OCI-LY3 (cell line): ENCODE measurements around the gene PYCR2.

ENCODE experiments used
- H2AFZ ChIP-seq: fragments of 200-600, 300-600 bp; shearing (Covaris generic); 2 replicates; pipeline ENCODE4 v1.6.0; 2014; ENCODE audit warnings: antibody characterized with exemption, low read depth, low read length
- H3K27ac ChIP-seq: fragments of 200-600, 300-600 bp; sonication (generic); 2 replicates; pipeline ENCODE4 v1.5.1; 2014; ENCODE audit warnings: mild to moderate bottlenecking, low read length, moderate library complexity, mixed read lengths
- H3K27me3 ChIP-seq: fragments of 200-600, 300-600 bp; sonication (generic); 2 replicates; pipeline ENCODE4 v1.6.1; 2014; ENCODE audit warnings: low read depth, low read length, mixed read lengths
- H3K36me3 ChIP-seq: fragments of 200-600, 300-600 bp; sonication (generic); replicated peaks from 2 replicates; pipeline ENCODE3; 2014; ENCODE audit warnings: low read depth, low read length, mixed read lengths
- H3K4me1 ChIP-seq: fragments of 300-600, 200-600 bp; sonication (generic); 2 replicates; pipeline ENCODE4 v1.6.1; 2014; ENCODE audit warnings: low read length, mixed read lengths
- H3K4me2 ChIP-seq: fragments of 200-600, 300-600 bp; sonication (generic); 2 replicates; pipeline ENCODE4 v1.6.1; 2014; ENCODE audit warnings: low read length, mixed read lengths
- H3K4me3 ChIP-seq: fragments of 300-600, 200-600 bp; sonication (generic); 2 replicates; pipeline ENCODE4 v1.5.1; 2014; ENCODE audit warnings: antibody characterized with exemption, mild to moderate bottlenecking, low read length, moderate library complexity
- H3K79me2 ChIP-seq: fragments of 300-600, 200-600 bp; shearing (Covaris generic); 2 replicates; pipeline ENCODE4 v1.6.1; 2014; ENCODE audit warnings: mild to moderate bottlenecking, low read length, mixed read lengths
- H3K9ac ChIP-seq: fragments of 300-600, 200-600 bp; shearing (Covaris generic); 2 replicates; pipeline ENCODE4 v1.6.0; 2014; ENCODE audit warnings: mild to moderate bottlenecking, low read length, moderate library complexity
- H3K9me3 ChIP-seq: fragments of 200-600, 300-600 bp; shearing (Covaris generic); 2 replicates; pipeline ENCODE4 v1.6.1; 2014; ENCODE audit warnings: low read length, mixed read lengths; ENCODE audit not compliant: insufficient read depth
- H4K20me1 ChIP-seq: fragments of 200-600, 300-600 bp; sonication (generic); 2 replicates; pipeline ENCODE4 v1.6.1; 2016; ENCODE audit warnings: low read length, mixed read lengths; ENCODE audit not compliant: insufficient read depth
- EZH2phosphoT487 ChIP-seq: fragments of 200-600 bp; shearing (Covaris generic); IDR thresholded peaks from 2 replicates; pipeline ENCODE4 v1.6.1; 2018; ENCODE audit warnings: antibody characterized with exemption, mixed run types, low read depth
- TF ChIP-seq, protein P1 (sequence below): fragments of 200-600, 300-600 bp; sonication (generic); IDR thresholded peaks from 2 replicates; pipeline ENCODE4 v1.5.1; 2014; ENCODE audit warnings: antibody characterized with exemption, low read length, low read depth

Gene PYCR2

GRCh38 chr1:225958041-225958440, 34.0 kb upstream of the PYCR2 start:
- Histone ChIP-seq H3K27ac (no peak overlapping the region), H3K27me3 (peaks cover 18% of the 10 kb centered on the region; the same call in 1 of the 2 replicates), H2AFZ (no peak overlapping the region), H3K79me2 (no peaks in the 10 kb centered on the region), H4K20me1 (no peaks in the 10 kb centered on the region), H3K9me3 (no peaks in the 10 kb centered on the region), H3K4me3 (no peak overlapping the region), H3K36me3 (no peaks in the 10 kb centered on the region), H3K9ac (no peak overlapping the region), H3K4me2 (no peak overlapping the region), H3K4me1 (no peaks in the 10 kb centered on the region; the same call in 1 of the 2 replicates)
- no peak for TF ChIP-seq EZH2phosphoT487
- TF ChIP-seq, protein P1, sequence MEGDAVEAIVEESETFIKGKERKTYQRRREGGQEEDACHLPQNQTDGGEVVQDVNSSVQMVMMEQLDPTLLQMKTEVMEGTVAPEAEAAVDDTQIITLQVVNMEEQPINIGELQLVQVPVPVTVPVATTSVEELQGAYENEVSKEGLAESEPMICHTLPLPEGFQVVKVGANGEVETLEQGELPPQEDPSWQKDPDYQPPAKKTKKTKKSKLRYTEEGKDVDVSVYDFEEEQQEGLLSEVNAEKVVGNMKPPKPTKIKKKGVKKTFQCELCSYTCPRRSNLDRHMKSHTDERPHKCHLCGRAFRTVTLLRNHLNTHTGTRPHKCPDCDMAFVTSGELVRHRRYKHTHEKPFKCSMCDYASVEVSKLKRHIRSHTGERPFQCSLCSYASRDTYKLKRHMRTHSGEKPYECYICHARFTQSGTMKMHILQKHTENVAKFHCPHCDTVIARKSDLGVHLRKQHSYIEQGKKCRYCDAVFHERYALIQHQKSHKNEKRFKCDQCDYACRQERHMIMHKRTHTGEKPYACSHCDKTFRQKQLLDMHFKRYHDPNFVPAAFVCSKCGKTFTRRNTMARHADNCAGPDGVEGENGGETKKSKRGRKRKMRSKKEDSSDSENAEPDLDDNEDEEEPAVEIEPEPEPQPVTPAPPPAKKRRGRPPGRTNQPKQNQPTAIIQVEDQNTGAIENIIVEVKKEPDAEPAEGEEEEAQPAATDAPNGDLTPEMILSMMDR: no peak

DNA sequence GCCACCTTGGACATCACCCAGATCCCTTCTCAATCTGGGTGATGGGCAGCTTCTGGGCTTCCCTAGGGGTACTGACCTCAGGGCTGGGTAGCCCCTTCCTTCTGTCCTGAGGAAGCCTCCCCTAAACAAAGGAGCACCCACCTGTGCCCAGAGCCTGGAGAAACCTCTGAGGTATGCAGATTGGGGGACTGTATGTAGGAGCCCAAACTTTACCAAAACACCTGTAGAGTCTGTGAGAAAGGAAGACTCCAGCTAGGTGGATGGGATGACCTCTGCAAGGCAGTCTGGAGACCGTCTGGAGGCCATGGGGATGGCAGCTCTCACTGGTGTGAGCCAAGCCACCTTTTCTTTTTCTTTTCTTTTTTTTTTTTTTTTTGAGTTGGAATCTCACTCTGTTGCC, 30.7 kb upstream of the PYCR2 start:
- no peak overlapping the region for H3K27ac ChIP-seq
- H4K20me1 ChIP-seq: no peaks in the 10 kb centered on the region
- H2AFZ ChIP-seq: no peak overlapping the region
- H3K9me3 ChIP-seq: no peaks in the 10 kb centered on the region
- H3K4me1 ChIP-seq: no peaks in the 10 kb centered on the region
- no peak overlapping the region for H3K4me2 ChIP-seq
- H3K27me3 ChIP-seq: peaks cover 22% of the 10 kb centered on the region; the same call in 1 of the 2 replicates
- H3K9ac ChIP-seq: no peak overlapping the region
- H3K36me3 ChIP-seq: no peaks in the 10 kb centered on the region
- no peak overlapping the region for H3K4me3 ChIP-seq
- no peaks in the 10 kb centered on the region for H3K79me2 ChIP-seq
- TF ChIP-seq, protein P1: no peak
- TF ChIP-seq EZH2phosphoT487: no peak

- Histone ChIP-seq H3K4me1 (no peaks in the 10 kb centered on the region), H3K9me3 (no peaks in the 10 kb centered on the region), H3K27ac (no peak overlapping the region), H3K27me3 (peaks cover 32% of the 10 kb centered on the region), H3K4me3 (no peak overlapping the region), H3K4me2 (no peak overlapping the region), H3K9ac (no peak overlapping the region), H2AFZ (no peak overlapping the region), H3K79me2 (no peaks in the 10 kb centered on the region), H4K20me1 (no peaks in the 10 kb centered on the region), H3K36me3 (no peaks in the 10 kb centered on the region)
- TF ChIP-seq, protein P1: no peak
- no peak for TF ChIP-seq EZH2phosphoT487
These were observed 29.3 kb upstream of the PYCR2 start for GRCh38 chr1:225953315-225953714.

GRCh38 chr1:225950905-225951497, 27.0 kb upstream of the PYCR2 start:
- H3K4me3 ChIP-seq: no peak overlapping the region
- no peaks in the 10 kb centered on the region for H3K79me2 ChIP-seq
- H3K9ac ChIP-seq: no peak overlapping the region
- no peaks in the 10 kb centered on the region for H3K9me3 ChIP-seq
- H3K27me3 ChIP-seq: peaks cover 48% of the 10 kb centered on the region
- H3K4me1 ChIP-seq: no peaks in the 10 kb centered on the region
- H3K36me3 ChIP-seq: no peaks in the 10 kb centered on the region
- H3K4me2 ChIP-seq: no peak overlapping the region
- TF ChIP-seq, protein P1: no peak
- TF ChIP-seq EZH2phosphoT487: no peak
- H2AFZ ChIP-seq: no peak overlapping the region
- no peak overlapping the region for H3K27ac ChIP-seq
- H4K20me1 ChIP-seq: no peaks in the 10 kb centered on the region
